Stimulated activated CD8-positive, alpha-beta memory T cell treated with anti-CD3 and anti-CD28 coated beads, Interleukin-4, amount 100 ng/mL, for 24 hours (primary cell): Measurements from ENCODE around the gene GZF1.

Experiments
- DNase-seq: peaks from one replicate; pipeline ENCODE4 v3.0.0-alpha.2; 2020; ENCODE audit warnings: low read depth

Gene GZF1

DNA sequence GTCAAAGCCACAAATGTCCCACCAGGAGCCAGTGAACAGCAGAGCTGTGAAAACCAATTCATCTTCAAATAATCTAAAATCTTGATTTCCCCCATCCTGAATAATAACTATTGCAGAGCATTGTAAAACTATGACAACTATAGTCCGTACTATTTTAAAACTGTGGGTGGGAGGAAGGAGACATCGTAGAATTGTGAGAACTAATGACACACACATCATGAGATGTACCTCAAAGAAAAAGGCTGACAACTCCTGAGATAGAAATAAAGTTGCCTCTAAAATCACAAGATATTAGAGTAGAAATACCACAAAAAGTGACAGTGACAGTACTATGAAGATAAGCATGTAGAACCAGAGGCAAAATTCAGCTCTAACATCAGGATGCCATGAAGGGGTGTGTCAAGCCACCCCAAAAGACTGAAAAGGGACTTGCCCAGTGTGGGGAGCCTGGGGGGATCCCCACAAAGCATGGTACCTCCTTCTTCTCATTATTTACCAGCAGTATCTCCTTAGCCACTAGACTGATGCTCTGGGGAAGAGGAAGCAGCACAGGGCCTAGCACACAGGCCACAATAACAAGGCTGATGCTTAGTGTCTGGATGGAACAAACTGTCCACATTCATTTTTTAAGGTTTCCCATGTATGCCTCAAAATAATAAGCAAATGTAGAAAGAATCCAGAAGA lies 45.9 kb downstream of the GZF1 start:
- no peak for DNase-seq

GRCh38 chr20:23408957-23409356 lies 47.0 kb downstream of the GZF1 start:
- DNase-seq, result no peak

GRCh38 chr20:23409800-23410199 lies 47.8 kb downstream of the GZF1 start:
- no peak for DNase-seq

DNA sequence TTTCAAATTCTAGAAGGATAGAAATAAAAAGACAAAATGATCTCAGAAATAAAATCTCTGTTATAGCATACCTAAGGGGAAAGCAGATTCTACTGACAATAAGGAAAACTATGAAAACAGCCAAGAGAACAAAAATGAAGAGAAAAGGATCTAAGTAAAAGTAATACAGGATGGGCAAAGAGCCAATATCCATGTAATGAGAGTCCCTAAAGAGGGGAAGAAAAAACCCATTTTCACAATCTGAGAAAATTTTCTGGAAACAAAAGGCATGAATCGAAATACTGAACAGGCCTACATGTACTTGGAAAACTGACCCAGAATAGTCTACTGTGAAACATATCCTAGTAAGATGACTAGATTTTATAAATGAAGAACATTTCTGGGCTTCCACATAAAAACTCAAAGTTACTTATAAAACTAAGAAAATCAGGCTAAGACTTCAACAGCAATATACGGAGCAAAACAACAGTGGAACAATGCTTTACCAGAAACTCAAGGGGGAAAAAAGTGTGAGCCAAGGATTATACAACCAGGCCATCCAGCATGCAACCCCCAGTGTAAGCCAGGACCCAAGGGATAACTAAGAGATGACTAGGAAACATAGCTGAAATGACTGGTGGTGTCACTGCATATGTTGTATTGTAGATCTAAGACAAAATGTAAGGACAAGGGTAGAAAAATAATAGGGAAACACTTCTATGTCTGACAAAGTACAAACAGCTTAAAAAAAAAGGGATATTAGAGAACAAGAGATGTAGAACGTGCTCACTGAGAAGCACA lies 49.1 kb downstream of the GZF1 start:
- no peak for DNase-seq

GRCh38 chr20:23412026-23412425 lies 50.0 kb downstream of the GZF1 start:
- DNase-seq, result no peak

DNA sequence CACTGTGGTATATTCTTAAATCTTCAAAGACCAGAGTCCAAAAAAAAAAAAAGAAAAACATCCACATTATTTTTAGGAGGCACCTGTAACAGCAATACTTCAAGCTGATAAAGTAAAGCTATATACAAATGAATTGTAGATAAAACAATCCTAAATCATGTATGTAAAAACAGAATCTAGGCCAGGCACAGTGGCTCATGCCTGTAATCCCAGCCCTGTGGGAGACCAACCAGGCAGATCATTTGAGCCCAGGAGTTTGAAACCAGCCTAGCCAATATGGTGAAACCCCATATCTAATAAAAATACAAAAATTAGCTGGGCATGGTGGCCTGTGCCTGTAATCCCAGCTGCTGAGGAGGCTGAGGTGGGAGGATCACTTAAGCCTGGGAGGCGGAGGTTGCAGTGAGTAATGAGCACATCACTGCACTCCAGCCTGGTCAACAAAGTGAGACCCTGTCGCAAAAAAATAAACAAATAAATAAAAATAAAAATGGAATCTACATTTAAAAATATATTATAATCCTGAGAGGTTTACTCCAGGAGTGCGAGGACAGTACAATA lies 52.0 kb downstream of the GZF1 start:
- DNase-seq, result no peak

GRCh38 chr20:23414526-23415188 lies 52.7 kb downstream of the GZF1 start:
- DNase-seq, result no peak

DNA sequence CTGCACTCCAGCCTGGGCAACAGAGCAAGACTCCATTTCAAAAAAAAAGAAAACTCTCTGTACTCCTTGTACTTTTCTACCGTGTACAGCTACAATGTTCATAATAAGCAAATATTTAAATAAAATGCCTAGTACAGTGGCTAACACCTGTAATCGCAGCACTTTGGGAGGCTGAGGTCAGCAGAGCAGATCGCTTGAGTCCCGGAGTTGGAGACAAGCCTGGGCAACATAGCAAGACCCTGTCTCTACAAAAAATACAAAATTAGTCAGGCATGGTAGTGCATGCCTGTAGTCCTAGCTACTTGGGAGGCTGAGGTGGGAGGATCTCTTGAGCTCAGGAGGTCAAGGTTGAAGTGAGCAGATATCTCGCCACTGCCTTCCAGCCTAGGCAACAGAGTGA lies 53.6 kb downstream of the GZF1 start:
- DNase-seq, result no peak

DNA sequence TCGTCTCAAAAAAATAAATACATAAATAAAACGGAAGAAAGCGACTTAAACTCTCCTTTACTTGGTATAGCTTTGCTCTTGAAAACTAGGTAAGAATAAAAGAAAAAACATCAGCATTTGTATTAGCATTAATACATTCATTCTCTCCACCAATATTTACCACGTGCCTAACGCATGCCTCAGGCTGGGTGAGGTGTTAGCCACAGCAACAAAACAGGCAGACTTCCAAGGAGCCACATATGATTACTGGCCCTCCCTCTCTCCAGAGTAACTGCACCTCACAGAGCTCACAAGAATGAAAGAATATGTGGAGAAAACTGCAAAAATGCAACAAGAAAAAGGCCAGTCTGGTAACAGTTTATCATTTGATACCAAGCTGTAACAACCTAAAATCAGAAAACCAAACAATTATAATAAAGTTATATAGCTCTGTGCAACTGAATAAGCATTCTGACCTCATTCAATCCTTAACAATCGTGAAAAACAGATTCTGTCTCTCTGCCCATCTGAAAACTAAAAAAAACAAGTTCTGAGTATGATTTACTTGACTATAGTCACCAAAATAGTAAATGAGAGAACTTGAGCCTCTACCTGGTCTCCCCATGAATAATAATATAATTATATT lies 54.1 kb downstream of the GZF1 start:
- no peak for DNase-seq

- no peak for DNase-seq
These were observed 55.9 kb downstream of the GZF1 start for GRCh38 chr20:23417861-23418260.

- no peak for DNase-seq
These were observed 57.6 kb downstream of the GZF1 start for GRCh38 chr20:23419657-23419994.

GRCh38 chr20:23419995-23420901 lies 58.3 kb downstream of the GZF1 start:
- peak; percentile 34 for DNase-seq

GRCh38 chr20:23420943-23421931 lies 59.3 kb downstream of the GZF1 start, which contains the start of gene NAPB:
TSS of gene NAPB (minus strand) at chr20:23421488. CDS start at chr20:23421402, 86 bp downstream.
- peak; percentile 92 for DNase-seq
